GM23338 (cell line): ENCODE results near the gene GSTK1. TPM values are rescaled to one million over a fixed set of nuclear protein-coding genes. Genes with fewer than 3 reads are reported as not detected.

ENCODE experiments used
- ATAC-seq: fragments of 200-7000 bp; cut with Tn5 transposase; 3 replicates; pipeline ENCODE4 v1.9.1; 2020
- DNase-seq: peaks from one replicate; pipeline ENCODE4 v3.0.0-alpha.2; 2015; ENCODE audit warnings: low spot score
- H2AFZ ChIP-seq: fragments of 200-600 bp; sonication (generic); 2 replicates; pipeline ENCODE4 v1.8.0; 2016; ENCODE audit warnings: antibody characterized with exemption, mild to moderate bottlenecking, moderate library complexity
- H3F3A ChIP-seq: fragments of 200-600 bp; sonication (generic); replicated peaks from 2 replicates; pipeline ENCODE4 v1.8.0; 2017; ENCODE audit warnings: antibody characterized with exemption, mixed run types, low read depth
- H3K27ac ChIP-seq: fragments of 200-600 bp; sonication (generic); 2 replicates; pipeline ENCODE4 v1.6.1; 2016; ENCODE audit warnings: low read depth
- H3K27me3 ChIP-seq: fragments of 200-600 bp; sonication (generic); 2 replicates; pipeline ENCODE4 v1.8.0; 2016; ENCODE audit warnings: mild to moderate bottlenecking, mixed run types, moderate library complexity; ENCODE audit not compliant: insufficient read depth
- H3K36me3 ChIP-seq: fragments of 200-600 bp; sonication (generic); 2 replicates; pipeline ENCODE4 v1.8.0; 2016; ENCODE audit warnings: mild to moderate bottlenecking; ENCODE audit not compliant: insufficient read depth
- H3K4me1 ChIP-seq: fragments of 200-600 bp; sonication (generic); 2 replicates; pipeline ENCODE4 v1.8.0; 2016; ENCODE audit warnings: mild to moderate bottlenecking, moderate library complexity; ENCODE audit not compliant: insufficient read depth
- H3K4me2 ChIP-seq: fragments of 200-600 bp; sonication (generic); 2 replicates; pipeline ENCODE4 v1.7.1; 2017; ENCODE audit warnings: mixed run types
- H3K4me3 ChIP-seq: fragments of 200-600 bp; sonication (generic); 2 replicates; pipeline ENCODE4 v1.6.1; 2016; ENCODE audit warnings: mixed run types
- H3K79me2 ChIP-seq: fragments of 200-600 bp; sonication (generic); replicated peaks from 2 replicates; pipeline ENCODE4 v1.8.0; 2017; ENCODE audit warnings: mild to moderate bottlenecking; ENCODE audit not compliant: insufficient read depth
- H3K9me2 ChIP-seq: fragments of 200-600 bp; sonication (generic); 2 replicates; pipeline ENCODE4 v1.8.0; 2017; ENCODE audit not compliant: insufficient read depth
- H4K20me1 ChIP-seq: fragments of 200-600 bp; sonication (generic); replicated peaks from 2 replicates; pipeline ENCODE4 v1.8.0; 2017; ENCODE audit warnings: mild to moderate bottlenecking; ENCODE audit not compliant: insufficient read depth
- H3K27ac Mint-ChIP-seq: 2 replicates; pipeline ENCODE4 v1.8.0; 2020; ENCODE audit warnings: inconsistent platforms, mild to moderate bottlenecking, moderate library complexity, mixed read lengths
- H3K27me3 Mint-ChIP-seq: 3 replicates; pipeline ENCODE4 v1.8.0; 2022; ENCODE audit warnings: low read depth, mild to moderate bottlenecking, moderate library complexity, mixed read lengths, inconsistent platforms; ENCODE audit not compliant: insufficient read depth, poor library complexity
- H3K36me3 Mint-ChIP-seq: 3 replicates; pipeline ENCODE4 v1.8.0; 2021; ENCODE audit warnings: low read depth, mild to moderate bottlenecking, inconsistent platforms, moderate library complexity, mixed read lengths
- H3K4me1 Mint-ChIP-seq: 3 replicates; pipeline ENCODE4 v1.8.0; 2020; ENCODE audit warnings: mild to moderate bottlenecking, inconsistent platforms, mixed read lengths
- H3K4me3 Mint-ChIP-seq: 3 replicates; pipeline ENCODE4 v1.8.0; 2021; ENCODE audit warnings: moderate library complexity, mild to moderate bottlenecking, inconsistent platforms, mixed read lengths
- H3K9me3 Mint-ChIP-seq: 3 replicates; pipeline ENCODE4 v1.8.0; 2020; ENCODE audit warnings: moderate library complexity, mild to moderate bottlenecking, inconsistent platforms, mixed read lengths
- CREB1 ChIP-seq: fragments of 250-450 bp; sonication (Bioruptor Pico); IDR thresholded peaks from 2 replicates; pipeline ENCODE4 v1.5.0; 2020; ENCODE audit warnings: low read depth, mild to moderate bottlenecking, moderate library complexity
- CTCF ChIP-seq, 2 experiments: fragments of 200-600 bp in 1 of 2; sonication (generic) in 1 of 2; conservative IDR thresholded peaks; 2 replicates each; pipeline versions ENCODE4 v1.5.1 to v1.6.1; 2016 to 2017; ENCODE audit warnings: antibody characterized with exemption in 2 of 2, low read depth in 2 of 2, mild to moderate bottlenecking in 2 of 2, moderate library complexity in 1 of 2
- POLR2AphosphoS5 ChIP-seq: IDR thresholded peaks from 2 replicates; pipeline ENCODE4 v1.6.1; 2016; ENCODE audit warnings: antibody characterized with exemption, low read depth
- STAT1 ChIP-seq: IDR thresholded peaks from one replicate; pipeline ENCODE4 v1.6.1; 2016; ENCODE audit warnings: antibody characterized with exemption; ENCODE audit not compliant: unreplicated experiment
- ZNF114 ChIP-seq: fragments of 250-450 bp; sonication (Bioruptor Pico); IDR thresholded peaks from 2 replicates; pipeline ENCODE4 v1.5.0; 2020; ENCODE audit warnings: mild to moderate bottlenecking, moderate library complexity
- ZNF331 ChIP-seq: fragments of 250-450 bp; sonication (Bioruptor Pico); IDR thresholded peaks from 2 replicates; pipeline ENCODE4 v1.5.0; 2020; ENCODE audit warnings: low read depth, mild to moderate bottlenecking, moderate library complexity
- ZNF462 ChIP-seq: fragments of 250-450 bp; sonication (Bioruptor Pico); IDR thresholded peaks from 2 replicates; pipeline ENCODE4 v1.5.0; 2020; ENCODE audit warnings: mild to moderate bottlenecking, moderate library complexity
- polyA plus RNA-seq: library from polyadenylated mRNA; unstranded; fragments of >200 nt; fragmentation: Nextera tagmentation; extraction: Ambion mirVana; gene quantifications from 2 replicates; pipeline ENCODE4 v1.2.1, GENCODE V29; 2016
- total RNA-seq: library from RNA; depleted of rRNA; stranded (reverse); fragments of >200 nt; shearing (Covaris generic); gene quantifications from 2 replicates; pipeline ENCODE4 v1.2.3, GENCODE V29; 2014
- TF ChIP-seq, protein P1 (sequence below): IDR thresholded peaks from one replicate; pipeline ENCODE4 v1.6.1; 2018; ENCODE audit warnings: antibody characterized with exemption; ENCODE audit not compliant: unreplicated experiment
- TF ChIP-seq, protein P2 (sequence below): IDR thresholded peaks from 2 replicates; pipeline ENCODE4 v1.6.1; 2016; ENCODE audit warnings: antibody characterized with exemption

GSTK1 gene
- total and polyA plus RNA-seq, 2 experiments from 2014 or later = 26.4 to 27.5 TPM

DNA sequence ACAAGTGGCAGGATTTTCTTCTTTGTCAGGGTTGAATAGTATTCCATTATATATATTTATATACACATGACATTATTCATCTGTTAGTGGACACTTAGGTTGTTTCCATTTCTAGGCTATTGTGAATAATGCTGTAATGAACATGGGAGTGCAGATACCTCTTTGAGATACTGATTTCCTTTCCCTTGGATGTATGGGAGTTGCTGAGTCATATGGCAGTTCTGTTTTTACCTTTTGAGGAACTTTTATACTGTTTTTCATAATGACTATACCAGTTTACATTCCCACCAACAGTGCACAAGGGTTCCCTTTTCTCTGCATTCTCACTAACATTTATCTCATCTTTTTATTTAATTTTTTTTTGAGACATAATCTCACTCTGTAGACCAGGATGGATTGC is 50.9 kb downstream of the GSTK1 start (continued):
- no peak for TF ChIP-seq ZNF462 (CRISPR knock-in tag)
- TF ChIP-seq CREB1 (CRISPR knock-in tag) = no peak

- Histone ChIP-seq H2AFZ (no peak within 1 kb of the TSS), H3K4me1 (no peaks in the 10 kb centered on the region), H3K27ac (no peak within 1 kb of the TSS), H3K9me2 (no peaks in the 10 kb centered on the region), H3K79me2 (no peaks in the 10 kb centered on the region), H3K4me3 (no peak within 1 kb of the TSS), H3K27me3 (no peaks in the 10 kb centered on the region), H4K20me1 (no peaks in the 10 kb centered on the region), H3K36me3 (no peaks in the 10 kb centered on the region), H3F3A (no peaks in the 10 kb centered on the region), H3K4me2 (no peak within 1 kb of the TSS)
- no peak for DNase-seq
- Mint-ChIP-seq H3K4me3 (no peak within 1 kb of the TSS), H3K9me3 (no peaks in the 10 kb centered on the region; the same call in 2 of the 3 replicates), H3K27ac (no peak within 1 kb of the TSS), H3K36me3 (no peaks in the 10 kb centered on the region; the same call in 2 of the 3 replicates), H3K27me3 (peaks cover 11% of the 10 kb centered on the region), H3K4me1 (peaks cover 4% of the 10 kb centered on the region; the same call in 2 of the 3 replicates)
- no peak for ATAC-seq
- TF ChIP-seq ZNF114 (no peak), CTCF (conservative IDR thresholded peaks at IDR 0.05; ENCODE audit: low read depth in 2 of 2) (no peak), CREB1 (CRISPR knock-in tag) (no peak), ZNF331 (CRISPR knock-in tag) (no peak), POLR2AphosphoS5 (no peak), STAT1 (no peak)
- TF ChIP-seq, protein P1, sequence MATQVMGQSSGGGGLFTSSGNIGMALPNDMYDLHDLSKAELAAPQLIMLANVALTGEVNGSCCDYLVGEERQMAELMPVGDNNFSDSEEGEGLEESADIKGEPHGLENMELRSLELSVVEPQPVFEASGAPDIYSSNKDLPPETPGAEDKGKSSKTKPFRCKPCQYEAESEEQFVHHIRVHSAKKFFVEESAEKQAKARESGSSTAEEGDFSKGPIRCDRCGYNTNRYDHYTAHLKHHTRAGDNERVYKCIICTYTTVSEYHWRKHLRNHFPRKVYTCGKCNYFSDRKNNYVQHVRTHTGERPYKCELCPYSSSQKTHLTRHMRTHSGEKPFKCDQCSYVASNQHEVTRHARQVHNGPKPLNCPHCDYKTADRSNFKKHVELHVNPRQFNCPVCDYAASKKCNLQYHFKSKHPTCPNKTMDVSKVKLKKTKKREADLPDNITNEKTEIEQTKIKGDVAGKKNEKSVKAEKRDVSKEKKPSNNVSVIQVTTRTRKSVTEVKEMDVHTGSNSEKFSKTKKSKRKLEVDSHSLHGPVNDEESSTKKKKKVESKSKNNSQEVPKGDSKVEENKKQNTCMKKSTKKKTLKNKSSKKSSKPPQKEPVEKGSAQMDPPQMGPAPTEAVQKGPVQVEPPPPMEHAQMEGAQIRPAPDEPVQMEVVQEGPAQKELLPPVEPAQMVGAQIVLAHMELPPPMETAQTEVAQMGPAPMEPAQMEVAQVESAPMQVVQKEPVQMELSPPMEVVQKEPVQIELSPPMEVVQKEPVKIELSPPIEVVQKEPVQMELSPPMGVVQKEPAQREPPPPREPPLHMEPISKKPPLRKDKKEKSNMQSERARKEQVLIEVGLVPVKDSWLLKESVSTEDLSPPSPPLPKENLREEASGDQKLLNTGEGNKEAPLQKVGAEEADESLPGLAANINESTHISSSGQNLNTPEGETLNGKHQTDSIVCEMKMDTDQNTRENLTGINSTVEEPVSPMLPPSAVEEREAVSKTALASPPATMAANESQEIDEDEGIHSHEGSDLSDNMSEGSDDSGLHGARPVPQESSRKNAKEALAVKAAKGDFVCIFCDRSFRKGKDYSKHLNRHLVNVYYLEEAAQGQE = no peak
- TF ChIP-seq, protein P2, sequence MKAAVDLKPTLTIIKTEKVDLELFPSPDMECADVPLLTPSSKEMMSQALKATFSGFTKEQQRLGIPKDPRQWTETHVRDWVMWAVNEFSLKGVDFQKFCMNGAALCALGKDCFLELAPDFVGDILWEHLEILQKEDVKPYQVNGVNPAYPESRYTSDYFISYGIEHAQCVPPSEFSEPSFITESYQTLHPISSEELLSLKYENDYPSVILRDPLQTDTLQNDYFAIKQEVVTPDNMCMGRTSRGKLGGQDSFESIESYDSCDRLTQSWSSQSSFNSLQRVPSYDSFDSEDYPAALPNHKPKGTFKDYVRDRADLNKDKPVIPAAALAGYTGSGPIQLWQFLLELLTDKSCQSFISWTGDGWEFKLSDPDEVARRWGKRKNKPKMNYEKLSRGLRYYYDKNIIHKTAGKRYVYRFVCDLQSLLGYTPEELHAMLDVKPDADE = no peak
Measured at GRCh38 chr7:143315776-143316175, 52.5 kb downstream of the GSTK1 start, which contains the start of gene CLCN1. CLCN1 (plus strand) TSS chr7:143316111; CDS start chr7:143316213, 102 bp downstream.
